GM12878 (cell line): ENCODE measurements around the gene TRIAP1. TPM values are rescaled to one million over a fixed set of nuclear protein-coding genes. Genes with fewer than 3 reads are reported as not detected.

Source experiments
- ATAC-seq: fragments of 200-7000 bp; cut with Tn5 transposase; 3 replicates; pipeline ENCODE4 v1.9.1; 2020; ENCODE audit warnings: mild to moderate bottlenecking, moderate library complexity
- BruUV-seq: library from RNA; stranded (reverse); fragments of 400-500 nt; replicated peaks from 2 replicates; lab custom pipeline; 2021; lab: Mats Ljungman, UMichigan
- CTCF ChIA-PET: fragments of 300-600 bp; sonication (Branson Sonifier 250); formaldehyde crosslinking; extraction: SDS; loops from one replicate; lab custom pipeline; 2021; ENCODE audit warnings: inconsistent platforms; lab: Yijun Ruan, JAX
- POLR2A ChIA-PET: fragments of 350-600 bp; formaldehyde crosslinking; extraction: SDS; loops from one replicate; lab custom pipeline; 2021; ENCODE audit warnings: inconsistent platforms; lab: Charles Lee
- RAD21 ChIA-PET: fragments of 300-600 bp; sonication (Branson Sonifier 250); formaldehyde crosslinking; loops from one replicate; lab custom pipeline; 2023; ENCODE audit warnings: antibody characterized with exemption; ENCODE audit not compliant: unreplicated experiment; lab: Charles Lee
- SMC1A ChIA-PET: fragments of 300-600 bp; sonication (Branson Sonifier 250); formaldehyde crosslinking; loops from one replicate; lab custom pipeline; 2023; ENCODE audit not compliant: unreplicated experiment, uncharacterized antibody; lab: Charles Lee
- DNase-seq: peaks from one replicate; pipeline ENCODE4 v3.0.0-alpha.2; 2011; ENCODE audit warnings: low read depth, low spot score
- FAIRE-seq: peaks from 3 replicates; lab custom pipeline; 2011; peaks lifted over from hg19 to GRCh38; lab: Jason Lieb, UNC
- H2AFZ ChIP-seq: 2 replicates; pipeline ENCODE4 v1.6.0; 2011; ENCODE audit warnings: low read depth, low read length, control low read depth; ENCODE audit not compliant: control insufficient read depth
- H3K27ac ChIP-seq: 2 replicates; pipeline ENCODE4 v1.5.1; 2011; ENCODE audit warnings: control low read depth; ENCODE audit not compliant: control insufficient read depth, insufficient read depth
- H3K27me3 ChIP-seq, 2 experiments: replicated peaks in 1 of 2; 2 replicates each; pipeline versions ENCODE4 v1.6.0 to v1.6.1; 2011; ENCODE audit warnings: low read length in 1 of 2; ENCODE audit not compliant: control insufficient read depth in 2 of 2, insufficient read depth in 2 of 2
- H3K36me3 ChIP-seq, 2 experiments: 2 replicates each; pipeline ENCODE4 v1.5.1; 2011; ENCODE audit warnings: low read length in 1 of 2; ENCODE audit not compliant: control insufficient read depth in 2 of 2, insufficient read depth in 2 of 2
- H3K4me1 ChIP-seq: 2 replicates; pipeline ENCODE4 v1.6.1; 2011; ENCODE audit warnings: mild to moderate bottlenecking, low read length, moderate library complexity, mixed read lengths; ENCODE audit not compliant: control insufficient read depth, insufficient read depth
- H3K4me2 ChIP-seq: 2 replicates; pipeline ENCODE4 v1.6.0; 2011; ENCODE audit warnings: control low read depth; ENCODE audit not compliant: control insufficient read depth, insufficient read depth
- H3K4me3 ChIP-seq: fragments of 200-600 bp; sonication (generic); 2 replicates; pipeline ENCODE4 v1.5.1; 2016
- H3K79me2 ChIP-seq: 2 replicates; pipeline ENCODE4 v1.6.0; 2011; ENCODE audit warnings: low read length; ENCODE audit not compliant: control insufficient read depth, insufficient read depth
- H3K9ac ChIP-seq: 2 replicates; pipeline ENCODE4 v1.8.0; 2011; ENCODE audit warnings: low read length, control low read depth, mixed read lengths; ENCODE audit not compliant: control insufficient read depth, insufficient read depth
- H3K9me3 ChIP-seq: replicated peaks from 3 replicates; pipeline ENCODE4 v1.5.1; 2011; ENCODE audit warnings: mild to moderate bottlenecking, low read length; ENCODE audit not compliant: control insufficient read depth, insufficient read depth
- H4K20me1 ChIP-seq: 2 replicates; pipeline ENCODE4 v1.6.0; 2011; ENCODE audit not compliant: control insufficient read depth, insufficient read depth
- BMI1 ChIP-seq: fragments of 450-650 bp; IDR thresholded peaks from 2 replicates; pipeline ENCODE4 v1.6.1; 2016; ENCODE audit warnings: mild to moderate bottlenecking, moderate library complexity, borderline replicate concordance
- CREM ChIP-seq: IDR thresholded peaks from 2 replicates; pipeline ENCODE4 v1.6.1; 2014; ENCODE audit warnings: antibody characterized with exemption, low read depth
- HSF1 ChIP-seq: fragments of 150-350 bp; IDR thresholded peaks from 2 replicates; pipeline ENCODE4 v1.6.1; 2014; ENCODE audit warnings: mild to moderate bottlenecking, low read depth, low read length
- KDM1A ChIP-seq: fragments of 200-600 bp; sonication (generic); IDR thresholded peaks from 2 replicates; pipeline ENCODE4 v1.6.1; 2016; ENCODE audit warnings: borderline replicate concordance
- MEF2A ChIP-seq: IDR thresholded peaks from 2 replicates; pipeline ENCODE4 v1.6.1; 2011; ENCODE audit warnings: low read depth, mild to moderate bottlenecking, low read length, moderate library complexity; ENCODE audit not compliant: insufficient read depth
- MTA3 ChIP-seq: IDR thresholded peaks from 2 replicates; pipeline ENCODE4 v1.6.1; 2012; ENCODE audit warnings: low read length, inconsistent platforms, borderline replicate concordance
- RB1 ChIP-seq: fragments of 450-650 bp; formaldehyde crosslinking; IDR thresholded peaks from 2 replicates; pipeline ENCODE4 v1.6.1; 2017; ENCODE audit warnings: mild to moderate bottlenecking, borderline replicate concordance
- SIN3A ChIP-seq: IDR thresholded peaks from 2 replicates; pipeline ENCODE4 v1.6.1; 2012; ENCODE audit warnings: low read depth, low read length, improper control_type of control experiment
- SMARCA5 ChIP-seq: fragments of 450-650 bp; IDR thresholded peaks from 2 replicates; pipeline ENCODE4 v1.6.1; 2017; ENCODE audit warnings: mild to moderate bottlenecking
- SMC3 ChIP-seq: IDR thresholded peaks from 2 replicates; pipeline ENCODE4 v1.6.1; 2011; ENCODE audit warnings: low read length, improper control_type of control experiment, borderline replicate concordance
- SREBF1 ChIP-seq: IDR thresholded peaks from 2 replicates; pipeline ENCODE4 v1.6.1; 2012; ENCODE audit warnings: mild to moderate bottlenecking, low read length
- WGBS: methylation state at CpG from one replicate; pipeline ENCODE4 v1.1.6; 2016; ENCODE audit warnings: low lambda C conversion rate; ENCODE audit not compliant: insufficient replicate concordance, insufficient coverage; ENCODE audit errors: missing lambda C conversion rate; 5-methylcytosine and 5-hydroxymethylcytosine counted together
- in situ Hi-C: fragments of 300-500 bp; cut with MboI; formaldehyde crosslinking; loops from 9 replicates; pipeline ENCODE4 v1.14.3; 2018; ENCODE audit warnings: mixed read lengths
- intact Hi-C: fragments of 100-400 bp; cut with micrococcal nuclease; formaldehyde crosslinking; loops from one replicate; pipeline ENCODE4 v1.14.2; 2022; ENCODE audit not compliant: unreplicated experiment
- polyA plus RNA-seq, 11 experiments: library from polyadenylated mRNA; depleted of rRNA in 4 of 11; unstranded in 6 of 11; stranded (reverse) in 5 of 11; fragments of >200 nt; fragmentation: Nextera tagmentation in 4 of 11; fragmentation: Illumina TruSeq in 1 of 11; extraction: Ambion mirVana in 4 of 11; extraction: Trizol in 1 of 11; gene quantifications; 1 replicate in 1 of 11; 2 replicates in 10 of 11; pipeline versions ENCODE4 v1.2.1 to v1.2.3, GENCODE V29; 2011 to 2016; ENCODE audit warnings: inconsistent platforms in 2 of 11, missing spikeins in 2 of 11, low read depth in 1 of 11
- total RNA-seq, 4 experiments: library from RNA; depleted of rRNA in 3 of 4; stranded (reverse); fragments of >200 nt in 3 of 4; fragmentation: Illumina TruSeq in 1 of 4; extraction: Trizol in 1 of 4; gene quantifications; 2 replicates each; pipeline versions ENCODE4 v1.2.1 to v1.2.3, GENCODE V29; 2013 to 2021

TRIAP1 gene
- total and polyA plus RNA-seq, 10 of the 15 experiments (the other 5 are each of a cell fraction or from before 2014, with no cell fraction given), result 44.8 to 346 (median 80.8) TPM

- no TSS peak for BruUV-seq
- POLR2A ChIA-PET, result interaction anchor here (0.6 kb wide), 1 partner anchor 123 kb away, joined by 3 read pairs; the partner anchor contains the start of gene RNU4-2
- no peak overlapping the region for H3K4me3 ChIP-seq
- no peaks in the 10 kb centered on the region for H4K20me1 ChIP-seq
- no peak overlapping the region for H2AFZ ChIP-seq
- no peaks in the 10 kb centered on the region for H3K79me2 ChIP-seq
- intact Hi-C loops, result no loop called here
- DNase-seq, result no peak
- H3K27ac ChIP-seq, result no peak overlapping the region
- H3K4me2 ChIP-seq, result no peak overlapping the region
- CTCF ChIA-PET, result no interaction called here
- RAD21 ChIA-PET, result no interaction called here
- WGBS, result 60% methylated on average over 13 of the region's 13 CpGs
- in situ Hi-C loops, result no loop called here
- H3K4me1 ChIP-seq, result no peaks in the 10 kb centered on the region
- H3K27me3 ChIP-seq, result no peaks in the 10 kb centered on the region
- TF ChIP-seq RB1 (no peak), SMARCA5 (no peak), SMC3 (no peak), HSF1 (no peak), BMI1 (no peak), MEF2A (no peak), MTA3 (no peak), SREBF1 (no peak), CREM (no peak), KDM1A (no peak), SIN3A (no peak)
- FAIRE-seq, result no peak
- SMC1A ChIA-PET, result no interaction called here
- H3K36me3 ChIP-seq, result no peaks in the 10 kb centered on the region
- no peak for ATAC-seq
- H3K9ac ChIP-seq, result no peak overlapping the region
- no peaks in the 10 kb centered on the region for H3K9me3 ChIP-seq
Measured at GRCh38 chr12:120413901-120414695, 32.1 kb downstream of the TRIAP1 start.
